Stimulated activated naive CD4-positive, alpha-beta T cell (primary cell): ENCODE data around the gene SERPINA9.

ENCODE experiments used
- DNase-seq, 6 experiments: peaks; one replicate each; lab custom pipeline; 2025; lab: John Stamatoyannopoulos, UW

SERPINA9 gene

GRCh38 chr14:94462763-94463572 is 13.0 kb downstream of the SERPINA9 start:
- DNase-seq, result no peak

- no peak for DNase-seq
These were observed 13.8 kb downstream of the SERPINA9 start for GRCh38 chr14:94462219-94462551.

- DNase-seq, result no peak
These were observed 14.3 kb downstream of the SERPINA9 start for GRCh38 chr14:94461526-94462218.

GRCh38 chr14:94460631-94461416 is 15.2 kb downstream of the SERPINA9 start:
- no peak for DNase-seq

GRCh38 chr14:94458558-94459205 is 17.3 kb downstream of the SERPINA9 start:
- no peak for DNase-seq

GRCh38 chr14:94458096-94458495 is 17.9 kb downstream of the SERPINA9 start:
- DNase-seq, result no peak

- DNase-seq, result no peak
These were observed 20.1 kb downstream of the SERPINA9 start for GRCh38 chr14:94455928-94456327.

GRCh38 chr14:94451826-94452225 is 24.2 kb downstream of the SERPINA9 start:
- no peak for DNase-seq

GRCh38 chr14:94451091-94451771 is 24.8 kb downstream of the SERPINA9 start:
- DNase-seq, result no peak

GRCh38 chr14:94450722-94451090 is 25.3 kb downstream of the SERPINA9 start:
- no peak for DNase-seq

- no peak for DNase-seq
These were observed 26.1 kb downstream of the SERPINA9 start for GRCh38 chr14:94449930-94450329.

- DNase-seq, result no peak
These were observed 27.8 kb downstream of the SERPINA9 start for GRCh38 chr14:94448071-94448808.

- no peak for DNase-seq
These were observed 28.8 kb downstream of the SERPINA9 start for GRCh38 chr14:94447206-94447605.

- no peak for DNase-seq
These were observed 29.9 kb downstream of the SERPINA9 start for GRCh38 chr14:94446126-94446525.

GRCh38 chr14:94445003-94445402 is 31.0 kb downstream of the SERPINA9 start:
- DNase-seq, result no peak

GRCh38 chr14:94441531-94442205 is 34.3 kb downstream of the SERPINA9 start:
- DNase-seq, result no peak

- DNase-seq, result no peak
These were observed 34.9 kb downstream of the SERPINA9 start for GRCh38 chr14:94441130-94441529.

- DNase-seq, result no peak
These were observed 36.4 kb downstream of the SERPINA9 start for GRCh38 chr14:94439453-94440057.

- no peak for DNase-seq
These were observed 47.4 kb downstream of the SERPINA9 start for GRCh38 chr14:94428610-94429009.

- no peak for DNase-seq
These were observed 48.9 kb downstream of the SERPINA9 start for GRCh38 chr14:94427016-94427613.
